AG09309 (cell line): ENCODE measurements around the gene CKS2.

Experiments used
- DNase-seq: peaks from one replicate; pipeline ENCODE4 v3.0.0-alpha.2; 2010; ENCODE audit warnings: low read depth
- H3K4me3 ChIP-seq: 2 replicates; pipeline ENCODE4 v1.5.1; 2011; ENCODE audit warnings: mild to moderate bottlenecking, low read depth, low read length, moderate library complexity; ENCODE audit not compliant: control insufficient read depth
- CTCF ChIP-seq: IDR thresholded peaks from 2 replicates; pipeline ENCODE4 v1.5.1; 2011; ENCODE audit warnings: mild to moderate bottlenecking, low read depth, low read length, inconsistent platforms; ENCODE audit not compliant: insufficient read depth, control insufficient read depth; ENCODE audit errors: missing control alignments

CKS2 gene

GRCh38 chr9:89354471-89354870, 43.5 kb downstream of the CKS2 start:
- no peak for DNase-seq
- no peak overlapping the region for H3K4me3 ChIP-seq
- TF ChIP-seq CTCF = no peak

- H3K4me3 ChIP-seq = no peak overlapping the region
- DNase-seq = no peak
- no peak for TF ChIP-seq CTCF
Observed at GRCh38 chr9:89356782-89357181, 45.8 kb downstream of the CKS2 start.

DNA sequence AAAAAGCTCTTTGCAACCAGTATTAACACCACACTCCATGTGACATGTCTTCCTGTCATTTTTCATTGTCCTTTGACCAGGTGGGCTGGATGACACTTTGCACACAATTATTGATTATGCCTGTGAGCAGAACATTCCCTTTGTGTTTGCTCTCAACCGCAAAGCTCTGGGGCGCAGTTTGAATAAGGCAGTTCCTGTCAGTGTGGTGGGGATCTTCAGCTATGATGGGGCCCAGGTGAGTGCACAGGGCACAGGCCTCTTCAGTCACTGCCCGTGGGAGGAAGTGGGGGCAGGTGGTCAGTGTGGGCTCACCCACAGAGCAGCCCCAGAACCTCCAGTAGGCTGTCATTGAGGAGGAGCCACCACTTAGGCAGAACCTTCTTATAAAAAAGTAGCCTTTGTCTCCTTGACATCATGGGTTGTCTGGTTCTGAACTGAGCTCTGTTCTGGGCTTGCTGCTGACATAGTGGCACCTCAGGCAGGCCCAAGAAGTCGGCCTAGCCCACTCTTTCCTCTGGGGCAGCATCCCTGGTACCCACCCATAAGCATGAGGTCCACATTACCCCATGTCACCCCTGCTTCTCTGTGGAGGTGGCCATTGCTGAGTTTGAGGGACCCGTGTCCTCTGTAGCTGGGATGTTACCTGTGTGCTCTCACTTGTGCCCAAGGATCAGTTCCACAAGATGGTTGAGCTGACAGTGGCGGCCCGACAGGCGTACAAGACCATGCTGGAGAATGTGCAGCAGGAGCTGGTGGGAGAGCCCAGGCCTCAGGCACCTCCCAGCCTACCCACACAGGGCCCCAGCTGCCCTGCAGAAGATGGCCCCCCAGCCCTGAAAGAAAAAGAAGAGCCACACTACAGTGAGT, 46.6 kb downstream of the CKS2 start:
- no peak for DNase-seq
- no peak overlapping the region for H3K4me3 ChIP-seq
- TF ChIP-seq CTCF = no peak

DNA sequence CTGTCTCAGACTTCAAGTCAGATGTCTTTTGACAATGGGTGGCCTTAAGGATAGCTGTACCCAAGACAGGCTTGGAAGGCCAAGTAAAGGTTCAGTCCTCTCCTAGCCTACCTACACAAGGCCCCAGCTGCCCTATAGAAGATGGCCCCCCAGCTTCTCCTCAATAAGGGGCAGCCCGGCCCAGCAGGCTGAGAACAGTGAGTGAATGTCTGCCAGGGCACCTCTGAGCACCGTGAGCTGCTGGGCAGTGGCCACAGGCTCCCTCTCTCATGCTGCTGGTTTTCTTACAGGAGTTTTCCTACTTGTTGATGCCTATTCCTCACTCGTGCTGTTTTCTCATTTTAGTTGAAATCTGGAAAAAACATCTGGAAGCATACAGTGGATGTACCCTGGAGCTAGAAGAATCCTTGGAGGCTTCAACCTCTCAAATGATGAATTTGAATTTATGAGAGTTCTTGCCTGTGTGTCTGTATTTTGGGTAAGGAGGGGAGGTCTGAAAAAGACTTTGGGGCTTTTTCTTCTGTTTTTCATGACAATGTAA, 47.5 kb downstream of the CKS2 start:
- no peak for TF ChIP-seq CTCF
- no peak overlapping the region for H3K4me3 ChIP-seq
- DNase-seq = no peak

DNA sequence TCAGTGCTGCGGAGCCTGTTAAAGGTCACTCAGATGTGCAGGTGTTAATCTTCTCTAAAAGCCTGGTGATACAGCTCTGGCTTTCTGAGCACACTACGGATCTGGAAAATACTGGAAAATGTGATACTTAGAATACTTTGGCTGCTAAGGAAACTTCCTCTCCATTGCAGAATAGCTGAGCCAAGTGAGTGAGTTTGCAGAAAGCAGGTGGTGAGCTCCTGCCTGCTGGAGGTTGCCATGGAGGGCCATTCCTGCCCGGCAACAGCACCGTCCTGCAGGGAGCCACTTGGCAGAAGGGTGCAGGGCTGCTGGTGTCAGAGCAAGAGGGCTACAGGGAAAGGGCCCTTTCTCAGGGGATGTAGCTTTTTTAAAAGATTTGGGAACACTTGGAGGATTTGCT, 48.0 kb downstream of the CKS2 start:
- no peak overlapping the region for H3K4me3 ChIP-seq
- no peak for DNase-seq
- TF ChIP-seq CTCF = no peak

DNA sequence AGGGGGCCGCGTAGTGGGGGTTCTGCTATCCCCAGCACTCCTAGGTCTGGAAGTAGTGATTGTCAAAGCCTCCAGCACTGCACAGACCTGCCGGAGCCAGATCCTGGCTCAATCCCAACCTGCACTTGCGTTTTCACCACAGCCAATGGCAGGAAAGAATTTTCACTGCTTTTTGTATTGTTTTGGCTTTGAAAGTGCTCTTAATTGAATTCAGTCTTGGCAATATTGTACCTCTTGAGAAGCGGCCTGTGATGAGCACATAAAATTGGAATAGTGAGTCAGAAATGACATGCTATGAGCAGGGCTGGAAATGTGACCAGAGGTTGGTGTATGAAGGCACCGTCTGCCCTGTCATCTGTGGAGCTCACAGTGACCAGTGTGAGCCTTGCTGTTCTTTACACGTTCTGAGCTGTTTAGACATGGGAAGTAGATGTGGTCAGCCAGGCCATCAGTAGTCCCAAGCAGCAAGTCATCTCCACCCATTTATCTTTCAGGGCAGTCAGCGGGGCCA, 48.8 kb downstream of the CKS2 start:
- no peak overlapping the region for H3K4me3 ChIP-seq
- TF ChIP-seq CTCF = no peak
- DNase-seq = no peak

DNA sequence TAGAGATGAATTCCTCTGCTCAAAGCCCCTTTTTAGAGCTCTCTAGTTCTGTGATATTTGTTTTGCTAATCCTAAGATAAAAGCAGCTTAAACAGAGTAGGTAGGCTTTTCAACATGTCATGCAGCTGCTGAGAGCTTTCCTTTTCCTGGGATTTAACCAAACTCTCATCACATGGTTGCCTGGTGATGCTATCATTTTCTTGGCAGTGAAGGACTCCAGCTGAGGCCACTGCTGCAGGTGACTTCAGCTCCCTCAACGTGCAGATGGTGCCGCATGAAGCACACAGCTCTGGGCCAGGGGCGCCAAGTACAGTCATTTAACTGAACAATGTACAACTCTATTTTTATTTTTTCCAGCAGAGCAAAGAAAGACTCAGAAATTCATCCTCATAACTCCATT, 49.5 kb downstream of the CKS2 start:
- no peak for DNase-seq
- H3K4me3 ChIP-seq = no peak overlapping the region
- no peak for TF ChIP-seq CTCF
